NCI-H460 (cell line): ENCODE results near the gene GLT1D1. TPM values are rescaled to one million over a fixed set of nuclear protein-coding genes. Genes with fewer than 3 reads are reported as not detected.

Experiments used
- DNase-seq: peaks from one replicate; pipeline ENCODE4 v3.0.0-alpha.2; 2016; ENCODE audit warnings: low read depth; ENCODE audit errors: extremely low read depth
- total RNA-seq: library from RNA; depleted of rRNA; stranded (reverse); fragments of >200 nt; shearing (Covaris generic); gene quantifications from 2 replicates; pipeline ENCODE4 v1.2.3, GENCODE V29; 2014

Gene GLT1D1
- total RNA-seq, 1 experiment from 2014 or later: not detected

- no peak for DNase-seq
Measured at GRCh38 chr12:128951448-128951847, 98.2 kb downstream of the GLT1D1 start.

- no peak for DNase-seq
Measured at GRCh38 chr12:128956755-128957154, 103.5 kb downstream of the GLT1D1 start.

GRCh38 chr12:128959901-128960300 is 106.6 kb downstream of the GLT1D1 start:
- DNase-seq: no peak

- DNase-seq: no peak
Measured at GRCh38 chr12:128961308-128961902, 108.1 kb downstream of the GLT1D1 start.

- no peak for DNase-seq
Measured at GRCh38 chr12:128961957-128962356, 108.7 kb downstream of the GLT1D1 start.

- no peak for DNase-seq
Measured at GRCh38 chr12:128966203-128966810, 113.0 kb downstream of the GLT1D1 start.

GRCh38 chr12:128968668-128969067 is 115.4 kb downstream of the GLT1D1 start:
- no peak for DNase-seq

GRCh38 chr12:128969480-128970055 is 116.3 kb downstream of the GLT1D1 start:
- DNase-seq: no peak

- no peak for DNase-seq
Measured at GRCh38 chr12:128970110-128970509, 116.8 kb downstream of the GLT1D1 start.

- no peak for DNase-seq
Measured at GRCh38 chr12:128970941-128971340, 117.7 kb downstream of the GLT1D1 start.

- DNase-seq: no peak
Measured at GRCh38 chr12:128971802-128972201, 118.5 kb downstream of the GLT1D1 start.

- no peak for DNase-seq
Measured at GRCh38 chr12:128973883-128974681, 120.8 kb downstream of the GLT1D1 start.

- DNase-seq: no peak
Measured at GRCh38 chr12:128974881-128975280, 121.6 kb downstream of the GLT1D1 start.

- DNase-seq: no peak
Measured at GRCh38 chr12:128976120-128976738, 123.0 kb downstream of the GLT1D1 start.

- DNase-seq: no peak
Measured at GRCh38 chr12:128977441-128977840, 124.2 kb downstream of the GLT1D1 start.

GRCh38 chr12:128978067-128978466 is 124.8 kb downstream of the GLT1D1 start:
- DNase-seq: no peak

- DNase-seq: no peak
Measured at GRCh38 chr12:128980623-128981022, 127.3 kb downstream of the GLT1D1 start.

GRCh38 chr12:128981971-128982533 is 128.8 kb downstream of the GLT1D1 start:
- no peak for DNase-seq

GRCh38 chr12:128982933-128983332 is 129.7 kb downstream of the GLT1D1 start:
- no peak for DNase-seq

- no peak for DNase-seq
Measured at GRCh38 chr12:128983371-128983770, 130.1 kb downstream of the GLT1D1 start.

GRCh38 chr12:128986957-128987356 is 133.7 kb downstream of the GLT1D1 start:
- no peak for DNase-seq
